ENCODE results near the gene ARHGAP8.

DNA sequence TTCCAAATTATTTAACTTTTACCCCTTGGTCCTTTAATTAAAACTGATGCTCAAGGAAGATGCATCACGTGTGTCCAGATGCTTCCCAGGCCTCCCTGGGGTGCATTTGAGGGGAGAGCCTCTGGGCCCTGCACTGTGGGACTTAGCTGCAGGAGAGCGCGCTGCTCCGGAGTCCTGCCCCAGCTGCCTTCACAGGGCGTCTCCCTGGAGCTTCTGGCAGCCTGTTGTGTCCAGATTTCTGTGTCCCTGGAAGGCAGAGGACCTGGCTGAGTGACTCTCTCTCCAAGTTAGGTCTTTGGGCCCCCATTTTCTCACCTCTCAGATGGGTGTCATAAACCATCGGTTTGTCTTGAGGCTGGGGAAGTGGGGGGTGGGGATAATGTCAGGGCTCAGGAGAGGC is 3.0 kb downstream of the ARHGAP8 start:
- TF ChIP-seq, protein P1, sequence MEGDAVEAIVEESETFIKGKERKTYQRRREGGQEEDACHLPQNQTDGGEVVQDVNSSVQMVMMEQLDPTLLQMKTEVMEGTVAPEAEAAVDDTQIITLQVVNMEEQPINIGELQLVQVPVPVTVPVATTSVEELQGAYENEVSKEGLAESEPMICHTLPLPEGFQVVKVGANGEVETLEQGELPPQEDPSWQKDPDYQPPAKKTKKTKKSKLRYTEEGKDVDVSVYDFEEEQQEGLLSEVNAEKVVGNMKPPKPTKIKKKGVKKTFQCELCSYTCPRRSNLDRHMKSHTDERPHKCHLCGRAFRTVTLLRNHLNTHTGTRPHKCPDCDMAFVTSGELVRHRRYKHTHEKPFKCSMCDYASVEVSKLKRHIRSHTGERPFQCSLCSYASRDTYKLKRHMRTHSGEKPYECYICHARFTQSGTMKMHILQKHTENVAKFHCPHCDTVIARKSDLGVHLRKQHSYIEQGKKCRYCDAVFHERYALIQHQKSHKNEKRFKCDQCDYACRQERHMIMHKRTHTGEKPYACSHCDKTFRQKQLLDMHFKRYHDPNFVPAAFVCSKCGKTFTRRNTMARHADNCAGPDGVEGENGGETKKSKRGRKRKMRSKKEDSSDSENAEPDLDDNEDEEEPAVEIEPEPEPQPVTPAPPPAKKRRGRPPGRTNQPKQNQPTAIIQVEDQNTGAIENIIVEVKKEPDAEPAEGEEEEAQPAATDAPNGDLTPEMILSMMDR (IDR thresholded peaks at IDR 0.05; ENCODE audit: extremely low read depth in 1 of 2, insufficient read depth in 1 of 2, low read depth in 1 of 2, low read length in 2 of 2) = no peak
- TF ChIP-seq POLR2AphosphoS5 (IDR thresholded peaks at IDR 0.05; ENCODE audit: insufficient read depth, low read depth, low read length) (no peak), FOS (IDR thresholded peaks at IDR 0.05; ENCODE audit: borderline replicate concordance, insufficient read depth, low read length) (no peak), POLR2A (IDR thresholded peaks at IDR 0.05; ENCODE audit: low read depth, low read length) (no peak), JUN (IDR thresholded peaks at IDR 0.05; ENCODE audit: borderline replicate concordance, insufficient read depth, insufficient read length, low read depth) (no peak), MYC (IDR thresholded peaks at IDR 0.05; ENCODE audit: low read depth, low read length) (no peak), EZH2 (IDR thresholded peaks at IDR 0.05; ENCODE audit: borderline replicate concordance, low read depth, low read length, severe bottlenecking) (no peak)
